NOMO-1 treated with DMSO at 0.1 percent for 48 hours (cell line): ENCODE measurements around the gene INSR.
"Not testable (repeated sequence)": the region's sequence is repeated elsewhere in the genome, so short reads cannot be mapped to it uniquely, and the experiment has no call there.

Experiments
- DNase-seq: peaks from one replicate; lab custom pipeline; 2025; ENCODE audit not compliant: unreplicated experiment; lab: John Stamatoyannopoulos, UW

Gene INSR

DNA sequence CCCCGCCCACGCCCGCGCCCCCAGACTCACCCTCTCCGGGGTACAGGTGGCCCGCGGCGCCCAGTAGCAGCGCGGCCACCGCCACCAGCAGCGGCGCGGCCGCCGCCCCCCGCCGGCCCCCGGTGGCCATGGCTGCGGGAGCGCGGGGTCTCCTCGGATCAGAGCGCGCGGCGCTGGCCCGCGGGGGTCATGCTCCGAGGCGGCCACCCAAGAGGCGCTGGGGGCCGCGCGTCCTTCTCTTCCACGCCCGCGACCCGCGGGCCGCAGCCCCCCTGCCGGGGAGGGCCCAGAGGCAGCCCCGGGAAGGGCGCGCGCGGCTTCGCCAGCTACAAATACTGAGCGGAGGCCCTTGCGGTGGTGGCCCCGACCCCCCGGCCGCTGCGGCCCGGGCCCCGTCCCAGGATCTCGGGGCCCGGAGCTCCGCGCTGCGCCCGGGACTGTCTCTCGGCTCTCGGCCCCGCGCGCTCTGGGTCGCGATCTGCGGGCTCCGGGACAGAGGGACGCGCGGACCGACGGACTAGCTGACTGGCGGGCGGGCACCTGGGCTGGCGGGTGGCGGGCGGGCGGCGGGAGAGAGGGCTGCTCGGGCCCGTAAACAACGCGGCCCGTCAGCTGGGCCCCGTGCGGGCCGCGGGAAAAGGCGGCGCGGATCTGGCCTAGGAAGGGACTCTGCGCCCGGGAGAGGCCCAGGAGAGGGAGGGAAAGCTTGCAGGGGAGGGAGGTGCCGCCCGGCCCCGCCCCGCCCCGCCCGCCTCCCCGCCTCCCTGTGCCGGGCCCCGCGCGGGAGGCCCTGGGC is at the start of gene INSR:
TSS of gene INSR (minus strand) at position 653 of the 796 bp plus-strand sequence. CDS start at position 130, 523 bp downstream.
- peak; percentile 93 for DNase-seq

DNA sequence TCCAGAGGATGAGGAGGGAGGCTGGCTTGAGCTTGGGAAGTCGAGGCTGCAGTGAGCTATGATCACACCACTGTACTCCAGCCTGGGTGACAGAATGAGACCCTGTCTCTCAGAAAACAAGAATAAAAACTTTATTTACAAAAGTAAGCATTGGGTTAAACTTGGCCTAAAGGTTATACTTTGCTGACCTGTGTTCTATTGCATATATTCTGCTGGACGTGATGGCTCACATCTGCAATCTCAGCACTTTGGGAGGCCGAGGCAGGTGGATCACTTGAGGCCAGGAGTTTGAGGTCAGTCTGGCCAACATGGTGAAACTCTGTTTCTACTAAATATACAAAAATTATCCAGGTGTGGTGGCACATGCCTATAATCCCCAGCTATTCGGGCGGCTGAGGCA is 47.9 kb upstream of the INSR start:
- DNase-seq, result no peak

DNA sequence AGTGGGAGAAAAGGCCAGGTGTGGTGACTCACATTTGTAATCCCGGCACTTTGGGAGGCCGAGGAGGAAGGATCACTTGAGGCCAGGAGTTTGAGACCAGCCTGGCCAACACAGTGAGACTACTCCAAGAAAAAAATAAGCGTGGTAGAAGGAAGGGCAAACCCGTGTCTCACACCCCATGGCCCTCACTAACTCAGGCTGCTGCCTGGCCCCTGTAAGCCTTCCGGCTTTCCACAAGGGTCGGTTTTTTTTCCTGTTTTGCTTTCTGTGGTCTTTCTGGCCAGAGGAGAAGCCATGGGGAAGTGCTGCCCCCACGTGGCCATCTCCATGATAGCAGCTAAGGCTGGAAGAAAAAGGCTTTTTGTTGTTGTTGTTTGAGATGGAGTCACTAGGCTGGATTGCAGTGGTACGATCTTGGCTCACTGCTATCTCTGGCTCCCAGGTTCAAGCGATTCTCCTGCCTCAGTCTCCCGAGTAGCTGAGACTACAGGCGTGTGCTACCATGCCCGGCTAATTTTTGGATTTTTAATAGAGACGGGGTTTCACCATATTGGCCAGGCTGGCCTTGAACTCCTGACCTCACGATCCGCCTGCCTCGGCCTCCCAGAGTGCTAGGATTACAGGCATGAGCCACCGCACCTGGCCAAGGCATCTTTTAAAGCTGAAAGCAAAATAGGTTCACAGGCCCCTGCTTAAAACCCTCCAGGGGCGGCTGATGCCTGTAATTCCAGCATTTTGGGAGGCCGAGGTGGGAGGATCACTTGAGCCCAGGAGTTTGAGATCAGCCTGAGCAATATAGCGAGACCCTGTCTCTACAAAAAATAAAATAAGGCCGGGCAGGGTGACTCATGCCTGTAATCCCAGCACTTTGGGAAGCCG is 47.0 kb upstream of the INSR start:
- peak; percentile 80 for DNase-seq

DNA sequence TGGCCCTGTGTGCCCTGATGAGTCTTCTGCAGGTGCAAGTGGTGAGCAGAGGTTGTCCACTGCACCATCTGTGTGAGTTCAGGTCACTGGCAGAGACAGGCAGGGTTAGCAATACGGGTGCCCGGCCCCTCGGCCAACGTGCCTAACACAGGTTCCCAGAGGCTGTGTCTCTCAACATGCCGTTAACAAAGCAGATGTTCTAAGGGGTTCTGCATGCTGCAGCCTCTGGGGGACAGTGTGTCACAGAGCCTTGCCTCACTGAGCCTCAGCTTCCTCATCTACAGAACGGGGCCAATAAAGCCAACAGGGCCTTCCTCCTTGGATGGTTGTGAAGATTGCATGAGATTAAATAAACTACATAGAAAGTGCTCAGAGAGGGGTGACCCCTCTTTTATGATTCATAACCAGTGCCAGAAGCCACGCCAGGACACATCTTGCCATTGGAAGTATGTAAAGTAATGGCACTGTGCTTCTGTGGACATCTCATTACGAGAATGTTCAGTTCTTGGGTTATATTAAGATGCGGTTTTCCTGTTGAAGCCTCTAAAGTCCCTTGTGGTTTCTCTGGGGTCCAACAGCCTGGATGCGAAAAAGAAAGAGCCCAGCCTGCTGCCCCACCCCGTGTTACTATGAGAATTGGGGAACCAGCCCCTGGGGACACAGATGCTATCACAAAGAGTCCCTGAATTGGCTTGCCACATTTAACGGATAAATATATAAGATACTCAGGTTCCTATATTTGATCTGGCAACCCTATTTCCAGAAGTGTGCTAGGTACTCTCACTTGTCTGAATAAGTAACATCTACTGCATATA is 43.4 kb upstream of the INSR start:
- peak; percentile 100 for DNase-seq

DNA sequence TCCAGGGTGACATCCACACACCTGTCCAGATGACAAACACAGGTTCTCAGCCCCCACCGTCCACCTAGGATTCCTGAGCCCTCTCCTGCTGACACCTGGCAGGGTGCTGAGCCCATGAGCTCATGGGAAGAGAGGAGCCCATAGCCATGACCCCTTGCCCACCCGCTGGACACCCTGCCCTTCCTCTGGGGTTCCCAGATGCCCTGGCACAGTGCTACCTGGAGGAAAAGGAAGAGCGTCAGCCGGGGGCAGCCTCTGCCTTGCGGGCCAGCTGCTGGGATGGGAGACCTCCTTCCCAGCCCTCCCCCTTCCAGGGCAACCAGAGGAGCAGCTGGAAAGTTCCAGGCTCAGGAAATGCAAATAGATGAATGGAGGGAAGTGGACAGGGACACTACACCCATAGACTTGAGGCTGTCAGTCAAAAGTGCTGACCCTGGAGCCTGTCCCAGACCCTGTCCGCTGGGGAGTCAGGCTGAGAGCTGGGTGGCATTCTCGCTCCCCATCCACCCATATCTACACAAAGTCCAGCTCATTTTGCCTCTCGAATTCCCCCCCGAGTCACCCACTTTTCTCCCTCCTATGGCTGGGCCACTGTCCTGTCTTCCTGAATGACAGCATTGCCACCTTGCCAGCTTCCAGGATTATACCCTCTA is 42.2 kb upstream of the INSR start:
- DNase-seq, result no peak

DNA sequence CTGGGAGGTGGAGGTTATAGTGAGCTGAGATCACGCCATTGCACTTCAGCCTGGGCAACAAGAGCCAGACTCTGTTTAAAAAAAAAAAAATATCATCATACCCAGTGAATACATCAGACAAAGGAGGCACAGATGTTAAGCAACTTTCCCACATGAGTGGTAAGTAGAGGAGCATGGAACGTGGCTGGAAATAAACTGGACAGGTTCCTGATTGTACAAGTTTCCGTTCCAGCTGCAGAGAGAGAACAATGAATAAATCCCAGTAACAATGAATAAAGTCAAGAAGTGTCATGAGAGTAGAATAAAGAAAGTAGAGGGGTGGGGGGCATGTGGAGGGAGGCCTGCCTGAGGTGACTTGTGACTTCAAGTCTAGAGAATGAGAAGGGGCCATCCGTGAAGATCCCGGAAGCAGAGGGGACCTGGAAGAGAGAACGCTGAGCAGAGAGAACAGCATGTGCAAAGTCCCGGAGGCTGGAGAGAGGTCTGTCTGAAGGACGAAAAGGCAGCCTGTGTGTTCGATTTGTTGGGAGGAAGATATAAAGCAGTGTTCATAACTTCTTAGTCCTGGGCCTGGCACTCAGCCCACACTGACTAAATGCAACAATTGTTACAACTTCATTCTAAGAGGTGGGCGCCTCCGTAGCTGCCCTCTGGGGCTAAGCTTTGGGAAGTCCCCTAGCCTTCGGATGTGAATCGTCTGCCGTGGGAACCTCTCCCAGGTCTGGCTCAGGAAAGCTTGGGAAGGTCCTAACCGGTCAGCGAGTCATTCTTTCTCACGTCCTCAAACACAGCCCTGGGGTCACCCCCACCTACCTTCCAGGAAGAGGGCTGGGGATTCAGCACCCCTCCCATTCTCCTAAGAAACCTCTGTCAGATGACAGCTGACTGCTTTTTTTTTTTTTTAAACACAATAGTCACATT is 39.2 kb upstream of the INSR start:
- DNase-seq, result no peak

DNA sequence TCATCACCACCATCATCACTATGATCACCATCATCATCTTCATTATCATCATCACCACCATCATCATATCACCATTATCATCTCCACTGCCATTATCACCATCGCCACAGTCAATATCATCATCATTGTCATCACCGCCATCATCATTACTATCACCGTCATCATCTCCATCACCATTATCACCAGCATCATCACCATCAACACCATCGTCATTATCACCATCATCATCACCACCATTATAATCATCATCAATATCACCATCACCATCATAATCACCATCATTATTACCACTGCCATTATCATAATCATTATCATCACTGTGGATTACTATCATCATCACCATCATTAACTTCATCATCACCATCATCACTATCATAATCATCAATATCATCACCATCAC is 37.2 kb upstream of the INSR start:
- DNase-seq, result no peak

DNA sequence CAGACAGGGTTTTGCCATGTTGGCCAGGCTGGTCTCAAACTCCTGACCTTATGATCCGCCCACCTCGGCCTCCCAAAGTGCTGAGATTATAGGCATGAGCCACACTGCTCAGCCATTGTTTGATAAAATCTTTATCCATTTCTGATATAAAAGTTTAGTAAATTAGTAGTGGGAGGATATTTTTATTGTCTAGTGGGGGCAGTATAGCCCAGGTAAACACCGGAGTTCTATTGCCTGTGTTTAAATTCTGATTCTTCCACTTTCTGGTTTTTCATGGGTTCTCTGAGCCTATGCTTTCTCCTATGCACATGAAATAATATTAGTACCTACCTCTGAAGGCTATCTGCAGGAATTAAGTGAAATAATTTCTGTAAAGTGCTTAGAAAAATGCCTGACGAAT is 34.4 kb upstream of the INSR start:
- DNase-seq, result peak; percentile 43

DNA sequence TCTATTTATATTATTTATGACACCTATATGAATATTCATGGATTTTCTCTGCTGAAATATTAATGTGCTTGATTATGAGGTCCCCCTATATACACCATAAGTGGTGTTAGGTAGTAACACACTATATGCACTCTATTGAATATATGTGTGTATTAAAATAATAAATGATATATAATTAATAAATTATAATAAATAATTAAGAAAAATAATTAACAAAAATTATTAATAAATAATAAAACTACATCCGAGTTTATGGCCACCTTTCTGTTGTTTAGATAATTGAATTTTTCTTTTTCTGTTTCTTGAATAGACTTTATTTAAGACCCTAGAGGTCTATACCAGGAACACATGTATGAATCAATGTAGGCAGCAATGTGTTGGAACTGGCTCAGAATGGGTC is 33.6 kb upstream of the INSR start:
- DNase-seq, result no peak

DNA sequence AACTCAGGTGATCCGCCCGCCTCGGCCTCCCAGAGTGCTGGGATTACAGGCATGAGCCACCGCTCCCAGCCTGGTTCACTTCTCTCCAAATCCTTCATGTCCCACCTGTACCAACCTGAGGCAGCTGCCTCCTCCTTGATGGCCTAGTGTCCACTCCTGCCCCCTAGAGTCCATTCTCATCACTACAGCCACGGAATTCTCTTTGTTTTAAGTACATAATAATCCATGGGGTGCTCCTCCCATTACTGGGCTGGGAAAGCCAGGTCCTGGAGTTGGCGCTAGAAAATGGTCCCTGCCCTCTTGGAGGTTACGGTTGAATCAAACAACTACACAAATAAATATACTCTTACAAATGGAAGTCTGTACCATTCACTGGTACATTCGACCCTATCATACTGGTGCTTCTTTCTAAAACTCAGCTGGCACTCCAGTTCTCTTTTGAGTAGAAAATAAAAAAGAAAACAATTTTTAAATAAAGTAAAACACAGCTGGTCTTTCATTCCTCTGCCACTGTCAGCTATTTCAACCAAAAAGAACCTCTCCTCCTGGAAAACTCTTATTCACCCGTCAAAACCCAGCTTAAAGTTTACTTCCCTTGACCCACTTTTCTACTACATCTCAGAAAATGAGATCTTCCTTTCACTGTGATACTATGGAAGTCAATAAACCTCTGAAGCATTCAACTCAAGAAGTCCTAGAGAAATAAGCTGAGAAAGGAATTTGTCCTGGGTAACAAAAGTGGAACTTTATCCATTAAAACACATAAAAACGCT is 32.1 kb upstream of the INSR start:
- no peak for DNase-seq

DNA sequence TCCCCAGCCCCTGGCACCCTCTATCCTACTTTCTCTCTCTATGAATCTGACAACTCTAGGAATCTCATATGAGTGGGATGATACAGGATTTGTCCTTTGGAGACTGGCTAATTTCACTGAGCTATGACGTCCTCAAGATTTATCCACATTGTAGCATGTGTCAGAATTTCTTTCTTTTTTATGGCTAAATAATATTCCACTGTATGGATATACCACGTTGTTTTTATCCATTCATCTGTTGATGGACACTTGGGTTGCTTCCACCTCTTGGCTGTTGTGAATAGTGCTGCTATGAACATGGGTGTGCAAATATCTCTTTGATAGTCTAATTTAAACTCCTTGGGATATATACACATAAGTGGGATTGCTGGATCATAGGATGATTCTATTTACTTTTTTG is 24.0 kb upstream of the INSR start:
- no peak for DNase-seq

DNA sequence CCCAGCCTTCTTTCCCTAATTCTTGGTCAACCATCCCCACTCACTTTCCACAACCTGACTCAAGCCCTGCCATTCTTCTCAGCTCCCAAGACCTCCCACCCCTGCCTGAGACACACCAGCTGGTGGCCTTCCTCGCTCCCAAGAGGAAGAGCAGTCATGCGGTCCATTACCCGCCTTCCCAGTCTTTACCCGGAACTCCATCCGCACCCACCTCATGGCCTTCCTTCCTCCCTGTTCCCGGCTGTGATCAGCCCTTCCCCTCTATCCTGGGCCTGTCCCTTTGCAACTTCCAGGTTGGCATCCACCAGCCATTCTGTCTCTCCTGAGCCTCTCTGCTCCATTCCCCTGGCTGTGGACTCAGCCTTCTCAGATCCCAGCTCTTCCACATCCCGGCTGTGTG is 18.6 kb upstream of the INSR start:
- DNase-seq, result no peak

DNA sequence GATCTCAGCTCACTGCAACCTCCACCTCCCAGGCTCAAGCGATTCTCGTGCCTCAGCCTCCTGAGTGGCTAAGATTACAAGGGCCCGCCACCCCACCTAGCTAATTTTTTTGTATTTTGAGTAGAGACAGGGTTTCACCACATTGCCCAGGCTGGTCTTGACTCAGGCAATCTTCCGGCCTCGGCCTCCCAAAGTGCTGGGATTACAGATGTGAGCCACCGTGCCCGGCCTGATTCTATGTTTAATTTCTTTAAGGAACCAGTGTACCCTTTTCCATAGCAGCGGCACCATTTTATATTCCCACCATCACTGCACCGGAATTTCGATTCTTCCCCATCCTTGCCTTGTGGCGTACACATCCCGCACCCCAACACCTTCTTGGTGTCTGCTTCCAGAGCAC is 17.7 kb upstream of the INSR start:
- DNase-seq, result no peak

DNA sequence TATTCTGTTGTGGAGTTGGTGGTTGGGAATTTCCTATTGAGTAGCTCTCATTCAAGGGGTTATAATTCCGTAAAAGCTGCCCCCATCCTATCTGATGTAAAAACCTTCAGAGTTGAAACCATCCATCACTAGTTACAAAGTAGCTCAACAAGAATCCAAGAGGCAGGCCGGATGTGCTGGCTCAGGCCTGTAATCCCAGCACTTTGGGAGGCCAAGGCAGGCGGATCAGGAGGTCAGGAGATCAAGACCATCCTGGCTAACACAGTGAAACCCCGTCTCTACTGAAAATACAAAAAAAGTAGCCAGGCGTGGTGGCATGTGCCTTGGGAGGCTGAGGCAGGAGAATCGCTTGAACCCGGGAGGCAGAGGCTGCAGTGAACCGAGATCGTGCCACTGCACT is 14.1 kb upstream of the INSR start:
- not testable (repeated sequence) for DNase-seq

DNA sequence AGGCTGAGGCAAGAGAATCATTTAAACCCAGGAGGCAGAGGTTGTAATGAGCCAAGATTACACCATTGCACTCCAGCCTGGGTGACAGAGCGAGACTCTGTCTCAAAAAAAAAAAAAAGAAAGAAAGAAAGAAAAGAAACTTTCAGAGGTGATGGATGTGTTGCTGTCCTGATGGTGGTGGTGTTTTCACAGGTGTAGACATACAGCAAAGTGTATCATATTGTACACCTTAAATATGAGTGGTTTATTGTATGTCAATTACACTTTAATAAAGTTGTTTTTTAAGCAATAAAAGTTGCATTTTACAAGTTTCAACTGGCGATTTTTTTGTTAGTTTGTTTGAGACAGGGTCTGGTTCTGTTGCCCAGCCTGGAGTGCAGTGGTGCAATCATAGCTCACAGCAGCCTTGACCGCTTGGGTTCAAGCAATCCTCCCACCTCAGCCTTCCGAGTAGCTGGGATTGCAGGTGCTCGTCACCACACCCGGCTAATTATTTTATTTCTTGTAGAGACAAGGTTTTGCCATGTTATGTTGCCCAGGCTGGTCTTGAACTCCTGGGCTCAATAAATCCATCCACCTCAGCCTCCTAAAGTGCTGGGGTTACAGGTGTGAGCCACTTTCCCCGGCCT is 13.5 kb upstream of the INSR start:
- DNase-seq, result no peak

DNA sequence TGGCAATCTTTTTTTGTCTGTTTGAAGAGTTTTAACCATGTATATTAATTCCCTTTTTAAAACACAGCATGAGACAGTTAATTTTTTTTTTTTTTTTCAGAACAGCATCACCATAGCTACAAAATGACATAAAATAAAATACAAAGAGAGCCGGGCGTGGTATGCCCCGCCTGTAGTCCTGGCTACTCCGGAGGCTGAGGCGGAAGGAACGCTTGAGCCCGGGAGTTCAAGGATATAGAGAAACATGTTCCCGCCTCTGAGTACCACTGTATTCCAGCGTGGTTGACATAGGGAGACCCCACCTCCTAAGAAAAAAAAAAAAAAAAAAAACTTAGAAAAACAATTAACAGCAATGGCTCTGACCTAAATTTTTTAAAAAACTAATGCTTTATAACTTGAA is 10.0 kb upstream of the INSR start:
- DNase-seq, result no peak

DNA sequence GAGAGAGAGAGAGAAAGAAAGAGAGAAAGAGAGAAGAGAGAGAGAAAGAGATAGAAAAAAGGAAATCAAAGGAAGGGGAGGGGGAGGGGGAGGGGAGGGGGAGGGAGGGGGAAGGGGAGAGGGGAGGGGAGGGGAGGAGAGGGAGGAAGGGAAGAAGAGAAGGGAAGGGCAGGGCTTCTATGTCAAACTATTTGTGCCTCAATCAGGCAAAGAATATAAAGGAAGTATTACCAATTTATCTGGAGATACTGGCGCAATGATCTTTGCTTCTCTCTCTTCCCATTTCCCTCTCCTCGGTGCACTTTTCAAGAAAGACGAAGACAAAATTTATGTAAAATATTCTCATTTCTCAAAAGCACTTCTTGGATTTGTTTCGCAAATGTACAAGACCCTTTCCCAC is 9.3 kb upstream of the INSR start:
- no peak for DNase-seq

DNA sequence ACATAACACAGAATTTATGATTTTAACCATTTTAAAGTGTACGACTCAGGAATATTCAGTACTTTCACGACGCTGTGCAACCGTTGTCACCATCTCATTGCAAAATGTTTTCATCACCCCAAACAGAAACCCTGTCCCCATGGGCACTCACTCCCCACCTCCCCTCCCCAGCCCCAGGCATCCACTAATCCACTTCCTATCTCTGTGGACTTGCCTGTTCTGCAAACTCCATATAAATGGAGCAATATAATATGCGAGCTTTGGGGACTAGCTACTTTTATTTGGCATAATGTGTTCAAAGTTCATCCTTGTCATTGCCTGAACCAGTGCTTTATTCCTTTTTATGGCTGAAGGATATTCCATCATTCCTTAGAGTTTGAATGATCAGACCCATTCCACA is 7.3 kb upstream of the INSR start:
- no peak for DNase-seq

DNA sequence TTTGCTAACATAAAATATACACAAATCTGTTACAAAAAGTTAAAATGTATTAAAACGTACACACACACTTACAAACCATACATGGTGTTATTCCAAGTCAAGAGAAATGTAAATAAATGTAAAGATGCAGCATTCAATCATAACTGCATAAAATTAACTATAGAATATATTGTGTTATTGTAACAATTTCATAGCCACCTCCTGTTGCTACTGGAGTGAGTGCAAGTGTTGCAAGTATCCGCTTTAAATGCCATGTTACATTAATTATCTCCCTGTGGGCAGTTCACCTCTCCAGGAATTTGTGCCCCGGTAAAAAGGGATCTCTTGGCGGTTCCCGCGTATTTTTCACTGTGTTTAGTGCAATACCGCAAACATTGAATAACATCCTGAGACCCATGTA is 3.5 kb upstream of the INSR start:
- no peak for DNase-seq
